ENCODE measurements around the gene ZKSCAN7. TPM values are rescaled to one million over a fixed set of nuclear protein-coding genes. Genes with fewer than 3 reads are reported as not detected.
"Not testable (repeated sequence)": the region's sequence is repeated elsewhere in the genome, so short reads cannot be mapped to it uniquely, and the experiment has no call there.

ZKSCAN7 gene
- total RNA-seq, 1 donor from 2014 or later: 3.9 TPM

DNA sequence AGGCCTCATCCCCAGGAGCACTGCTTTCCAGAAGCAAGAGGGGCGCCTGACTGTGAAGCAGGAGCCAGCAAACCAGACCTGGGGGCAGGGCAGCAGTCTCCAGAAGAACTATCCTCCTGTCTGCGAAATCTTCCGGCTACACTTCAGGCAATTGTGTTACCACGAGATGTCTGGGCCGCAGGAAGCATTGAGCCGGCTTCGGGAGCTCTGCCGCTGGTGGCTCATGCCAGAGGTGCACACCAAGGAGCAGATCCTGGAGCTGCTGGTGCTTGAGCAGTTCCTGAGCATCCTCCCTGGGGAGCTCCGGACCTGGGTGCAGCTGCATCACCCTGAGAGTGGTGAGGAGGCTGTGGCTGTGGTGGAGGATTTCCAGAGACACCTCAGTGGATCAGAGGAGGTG is 2.1 kb downstream of the ZKSCAN7 start:
- H3K9me3 ChIP-seq: no peaks in the 10 kb centered on the region
- no peak overlapping the region for H3K4me3 ChIP-seq
- TF ChIP-seq CTCF (IDR thresholded peaks at IDR 0.05): no peak
- H3K36me3 ChIP-seq: no peaks in the 10 kb centered on the region
- no peak for ATAC-seq
- no peak for DNase-seq
- peaks cover 11% of the 10 kb centered on the region for H3K4me1 ChIP-seq
- H3K27ac ChIP-seq: no peak overlapping the region
- peaks cover 3% of the 10 kb centered on the region for H3K27me3 ChIP-seq (ENCODE audit: low read depth)
- intact Hi-C loops (cut with DNase I): no loop called here

- peaks cover 5% of the 10 kb centered on the region for H3K4me1 ChIP-seq
- intact Hi-C loops (cut with DNase I): no loop called here
- TF ChIP-seq CTCF (IDR thresholded peaks at IDR 0.05): no peak
- H3K36me3 ChIP-seq: peaks cover 8% of the 10 kb centered on the region
- H3K9me3 ChIP-seq: no peaks in the 10 kb centered on the region
- H3K4me3 ChIP-seq: no peak overlapping the region
- no peak for ATAC-seq
- no peak for DNase-seq
- no peaks in the 10 kb centered on the region for H3K27me3 ChIP-seq (ENCODE audit: low read depth)
- H3K27ac ChIP-seq: no peak overlapping the region
Observed at GRCh38 chr3:44561076-44561475, 6.1 kb downstream of the ZKSCAN7 start.

GRCh38 chr3:44562147-44562546 is 7.2 kb downstream of the ZKSCAN7 start:
- TF ChIP-seq CTCF (IDR thresholded peaks at IDR 0.05): no peak
- intact Hi-C loops (cut with DNase I): no loop called here
- no peak for DNase-seq
- Histone ChIP-seq H3K9me3 (no peaks in the 10 kb centered on the region), H3K27me3 (ENCODE audit: low read depth) (no peaks in the 10 kb centered on the region), H3K36me3 (peaks cover 8% of the 10 kb centered on the region), H3K27ac (no peak overlapping the region), H3K4me3 (no peak overlapping the region), H3K4me1 (no peaks in the 10 kb centered on the region)
- ATAC-seq: no peak

GRCh38 chr3:44568561-44568960 is 13.6 kb downstream of the ZKSCAN7 start:
- no peak for TF ChIP-seq CTCF (IDR thresholded peaks at IDR 0.05)
- intact Hi-C loops (cut with DNase I): no loop called here
- ATAC-seq (no peak), DNase-seq (no peak)
- H3K27me3 ChIP-seq (ENCODE audit: low read depth): no peaks in the 10 kb centered on the region
- no peak overlapping the region for H3K4me3 ChIP-seq
- H3K4me1 ChIP-seq: no peaks in the 10 kb centered on the region
- peaks cover 39% of the 10 kb centered on the region for H3K36me3 ChIP-seq
- peaks cover 38% of the 10 kb centered on the region for H3K9me3 ChIP-seq
- no peak overlapping the region for H3K27ac ChIP-seq

GRCh38 chr3:44571024-44571423 is 16.0 kb downstream of the ZKSCAN7 start:
- peaks cover 40% of the 10 kb centered on the region for H3K9me3 ChIP-seq
- TF ChIP-seq CTCF (IDR thresholded peaks at IDR 0.05): no peak

DNA sequence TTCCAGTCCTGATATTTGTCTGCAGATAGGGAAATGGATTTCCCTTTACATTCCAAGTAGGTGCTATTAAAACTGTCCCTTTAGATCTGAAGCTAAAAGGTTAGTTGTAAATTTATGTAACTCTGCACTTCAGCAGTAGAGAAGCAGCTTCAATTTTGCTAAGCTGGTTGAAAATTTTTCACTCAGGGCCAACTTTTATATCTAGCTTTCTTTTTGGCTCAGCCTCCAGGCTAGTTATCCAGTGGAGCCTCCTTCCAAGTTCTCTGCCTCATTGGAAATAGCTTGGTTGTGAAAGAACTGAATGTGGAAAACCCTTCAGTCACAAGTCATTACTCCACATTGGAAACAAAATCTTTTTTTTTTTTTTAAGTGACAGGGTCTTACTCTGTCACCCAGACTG is 21.6 kb downstream of the ZKSCAN7 start:
- TF ChIP-seq CTCF (IDR thresholded peaks at IDR 0.05): no peak
- Histone ChIP-seq H3K4me3 (no peak overlapping the region), H3K27me3 (ENCODE audit: low read depth) (no peaks in the 10 kb centered on the region), H3K36me3 (no peaks in the 10 kb centered on the region), H3K27ac (no peak overlapping the region), H3K4me1 (no peaks in the 10 kb centered on the region), H3K9me3 (peaks cover 12% of the 10 kb centered on the region)
- no peak for ATAC-seq
- intact Hi-C loops (cut with DNase I): no loop called here
- DNase-seq: no peak

More at GRCh38 chr3:44571024-44571423, 16.0 kb downstream of the ZKSCAN7 start:
- H3K36me3 ChIP-seq: peaks cover 32% of the 10 kb centered on the region
- DNase-seq (no peak), ATAC-seq (no peak)
- no peaks in the 10 kb centered on the region for H3K4me1 ChIP-seq
- no peak overlapping the region for H3K4me3 ChIP-seq
- intact Hi-C loops (cut with DNase I): no loop called here
- no peaks in the 10 kb centered on the region for H3K27me3 ChIP-seq (ENCODE audit: low read depth)
- H3K27ac ChIP-seq: no peak overlapping the region

- H3K9me3 ChIP-seq; intact Hi-C loops (cut with DNase I); ATAC-seq: not testable (repeated sequence)
Observed at GRCh38 chr3:44577354-44577952, 22.5 kb downstream of the ZKSCAN7 start.

GRCh38 chr3:44578316-44578715 is 23.3 kb downstream of the ZKSCAN7 start:
- H3K9me3 ChIP-seq; ATAC-seq; DNase-seq; H3K4me1 ChIP-seq; intact Hi-C loops (cut with DNase I); H3K27me3 ChIP-seq (ENCODE audit: low read depth); H3K27ac ChIP-seq; H3K4me3 ChIP-seq; H3K36me3 ChIP-seq: not testable (repeated sequence)

More at GRCh38 chr3:44577354-44577952, 22.5 kb downstream of the ZKSCAN7 start:
- H3K4me3 ChIP-seq; H3K27ac ChIP-seq; H3K36me3 ChIP-seq; DNase-seq; H3K4me1 ChIP-seq; H3K27me3 ChIP-seq (ENCODE audit: low read depth): not testable (repeated sequence)
